Cardiac septum (tissue), 1 donor: Measurements from ENCODE around the gene C5. TPM values are rescaled to one million over a fixed set of nuclear protein-coding genes. Genes with fewer than 3 reads are reported as not detected.
"Not testable (repeated sequence)": the region's sequence is repeated elsewhere in the genome, so short reads cannot be mapped to it uniquely, and the experiment has no call there.

ENCODE experiments used
- DNase-seq: peaks from one replicate; pipeline ENCODE4 v3.0.0-alpha.2; 2020; ENCODE audit warnings: low spot score
- intact Hi-C: fragments of 100-400 bp; cut with DNase I; formaldehyde crosslinking; loops from one replicate; pipeline ENCODE4 v1.14.0; 2022
- total RNA-seq: library from RNA; stranded (reverse); fragmentation: NEBNext Ultra II Directional; extraction: Animal tissue kit (Norgen Biotek cat#: 25700); gene quantifications from one replicate; pipeline ENCODE4 v1.2.1, GENCODE V29; 2021
- donor health status: DM: no; HTN: no; CAD: no.

The C5 gene
- total RNA-seq, 1 donor from 2014 or later: 1.1 TPM

- no peak for DNase-seq
- intact Hi-C loops: loop anchor here (5.0 kb wide), 1 partner anchor 71 kb away; no protein-coding TSS in a partner anchor
Observed at GRCh38 chr9:121057821-121058220, 7.7 kb upstream of the C5 start.

GRCh38 chr9:121055642-121056143 lies 5.6 kb upstream of the C5 start:
- intact Hi-C loops: loop anchor here (5.0 kb wide), 1 partner anchor 68 kb away; no protein-coding TSS in a partner anchor
- DNase-seq: no peak

DNA sequence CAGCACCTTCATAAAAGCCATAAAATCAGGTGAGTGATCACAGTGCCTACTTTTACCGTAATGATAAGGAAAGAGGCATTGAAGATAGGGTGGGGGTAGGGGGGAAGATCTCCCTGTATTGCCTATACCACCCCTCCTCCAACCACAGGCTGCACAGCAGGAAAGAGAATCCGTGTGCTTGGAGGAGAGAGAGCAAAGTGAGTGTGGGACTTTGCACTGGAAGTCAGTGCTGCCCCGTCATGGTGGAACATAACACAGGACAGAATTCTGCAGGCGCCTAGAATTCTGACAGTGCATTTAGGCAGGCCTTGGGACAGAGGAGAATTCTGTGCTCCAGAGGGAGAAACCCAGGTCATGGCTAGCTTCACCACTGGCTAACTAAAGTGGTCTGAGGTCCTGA lies 3.5 kb upstream of the C5 start:
- intact Hi-C loops: no loop called here
- no peak for DNase-seq

GRCh38 chr9:121048618-121049017 lies 1.5 kb downstream of the C5 start:
- no peak for DNase-seq
- intact Hi-C loops: no loop called here

- intact Hi-C loops: no loop called here
- no peak for DNase-seq
Observed at GRCh38 chr9:121048175-121048574, 1.9 kb downstream of the C5 start.

DNA sequence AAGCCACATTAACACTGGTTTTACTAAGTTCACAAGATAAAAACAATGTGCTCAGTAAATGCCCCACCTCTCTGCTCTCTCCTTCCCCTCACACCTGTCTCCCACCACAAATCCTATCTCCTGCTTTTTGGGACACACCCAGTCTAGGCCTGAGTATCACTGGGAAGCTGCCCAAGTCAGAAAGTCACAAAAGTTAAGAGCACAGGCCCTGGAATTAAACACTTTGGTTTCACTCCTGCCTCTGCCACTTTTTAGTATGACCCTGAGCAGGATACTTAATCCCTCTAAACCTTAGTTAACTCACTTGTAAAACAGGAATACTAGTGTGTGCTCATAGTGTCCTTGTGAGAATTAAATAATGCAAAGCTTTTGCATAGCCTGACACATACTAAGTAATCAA lies 11.3 kb downstream of the C5 start:
- no peak for DNase-seq
- intact Hi-C loops: no loop called here

- intact Hi-C loops: no loop called here
- no peak for DNase-seq
Observed at GRCh38 chr9:121038362-121038761, 11.7 kb downstream of the C5 start.

DNA sequence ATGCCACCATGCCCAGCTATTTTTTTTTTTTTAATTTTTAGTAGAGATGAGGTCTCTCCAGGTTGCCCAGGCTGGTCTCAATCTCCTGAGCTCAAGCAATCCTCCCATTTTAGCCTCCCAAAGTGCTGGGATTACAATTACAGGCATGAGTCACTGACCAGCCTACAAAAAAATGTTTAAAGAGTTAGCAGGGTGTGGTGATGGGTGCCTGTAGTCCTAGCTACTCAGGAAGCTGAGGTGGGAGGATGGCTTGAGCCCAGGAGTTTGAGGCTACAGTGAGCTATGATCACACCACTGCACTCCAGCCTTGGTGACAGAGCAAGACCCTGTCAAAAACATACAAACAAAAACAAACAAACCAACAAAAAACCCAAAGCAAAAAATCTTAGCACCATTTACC lies 14.4 kb downstream of the C5 start:
- intact Hi-C loops, DNase-seq: not testable (repeated sequence)

GRCh38 chr9:121034529-121034928 lies 15.5 kb downstream of the C5 start:
- DNase-seq: no peak
- intact Hi-C loops: no loop called here

GRCh38 chr9:121029469-121029868 lies 20.6 kb downstream of the C5 start:
- intact Hi-C loops: no loop called here
- DNase-seq: no peak

- DNase-seq, intact Hi-C loops: not testable (repeated sequence)
Observed at GRCh38 chr9:121028285-121028684, 21.8 kb downstream of the C5 start.

DNA sequence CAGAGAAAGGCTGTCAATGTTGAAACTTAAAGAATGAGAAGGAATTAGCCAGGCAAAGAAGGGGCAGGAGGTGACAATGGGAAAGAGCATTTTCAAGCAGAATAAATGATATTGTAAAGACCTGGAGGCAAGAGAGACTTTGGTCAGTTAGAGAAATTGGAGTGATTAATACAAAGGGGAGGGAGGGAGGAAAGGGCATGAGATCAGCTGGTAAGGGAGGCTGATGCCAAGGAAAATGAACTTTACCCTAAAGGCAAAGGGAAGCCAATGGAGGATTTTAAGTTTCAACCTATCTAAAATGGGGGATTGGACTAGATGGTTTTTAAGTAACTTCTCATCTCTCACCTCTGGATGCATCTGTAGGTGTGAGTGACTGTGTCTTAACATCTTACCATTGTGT lies 23.3 kb downstream of the C5 start:
- intact Hi-C loops: no loop called here

GRCh38 chr9:121026260-121026691 lies 23.8 kb downstream of the C5 start:
- intact Hi-C loops: no loop called here

More for the DNA sequence above, 23.3 kb downstream of the C5 start:
- DNase-seq: no peak

GRCh38 chr9:121024237-121024636 lies 25.8 kb downstream of the C5 start:
- no peak for DNase-seq
- intact Hi-C loops: no loop called here

More at GRCh38 chr9:121026260-121026691, 23.8 kb downstream of the C5 start:
- no peak for DNase-seq

DNA sequence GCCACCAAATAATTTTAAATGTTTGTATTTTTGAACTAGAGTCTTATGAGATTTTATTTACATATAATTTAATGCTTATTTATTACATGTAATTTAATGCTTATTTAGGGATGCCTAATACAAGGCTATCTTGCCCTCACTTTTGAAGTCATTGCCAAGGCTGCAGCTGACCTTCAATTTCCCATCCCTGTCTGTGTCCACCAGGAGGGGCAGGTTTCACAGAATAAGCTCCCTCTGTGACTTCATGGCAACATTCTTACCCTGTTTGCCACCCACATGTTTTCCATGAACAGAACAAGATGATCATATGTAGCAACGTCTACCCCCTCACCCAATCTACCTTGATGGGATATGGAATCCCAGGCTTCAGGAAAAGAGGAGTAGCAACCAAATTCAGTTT lies 27.0 kb downstream of the C5 start:
- DNase-seq: no peak
- intact Hi-C loops: no loop called here

- no peak for DNase-seq
- intact Hi-C loops: no loop called here
Observed at GRCh38 chr9:121021301-121021700, 28.8 kb downstream of the C5 start.

- DNase-seq: no peak
- intact Hi-C loops: no loop called here
Observed at GRCh38 chr9:121019273-121019672, 30.8 kb downstream of the C5 start.

DNA sequence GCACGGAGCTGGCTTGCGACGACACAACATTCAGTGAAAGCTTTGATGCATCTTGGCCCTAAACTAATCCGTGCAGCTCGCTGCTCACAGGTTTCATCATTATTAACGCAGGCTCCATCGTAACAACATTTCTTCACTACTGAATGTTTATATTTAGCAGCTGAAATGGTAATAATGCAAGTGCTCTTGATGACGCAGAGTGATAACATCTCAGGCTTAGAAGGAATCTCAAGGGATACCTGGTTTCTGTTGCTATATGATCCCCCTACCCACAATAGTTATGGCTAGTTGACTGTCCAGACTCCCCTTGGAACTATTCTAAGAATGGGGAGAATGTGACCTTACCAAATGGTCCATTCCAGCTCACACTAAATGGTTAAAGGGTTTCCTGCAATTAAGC lies 36.2 kb downstream of the C5 start:
- intact Hi-C loops: no loop called here
- no peak for DNase-seq

GRCh38 chr9:121009650-121010049 lies 40.4 kb downstream of the C5 start:
- no peak for DNase-seq
- intact Hi-C loops: no loop called here

DNA sequence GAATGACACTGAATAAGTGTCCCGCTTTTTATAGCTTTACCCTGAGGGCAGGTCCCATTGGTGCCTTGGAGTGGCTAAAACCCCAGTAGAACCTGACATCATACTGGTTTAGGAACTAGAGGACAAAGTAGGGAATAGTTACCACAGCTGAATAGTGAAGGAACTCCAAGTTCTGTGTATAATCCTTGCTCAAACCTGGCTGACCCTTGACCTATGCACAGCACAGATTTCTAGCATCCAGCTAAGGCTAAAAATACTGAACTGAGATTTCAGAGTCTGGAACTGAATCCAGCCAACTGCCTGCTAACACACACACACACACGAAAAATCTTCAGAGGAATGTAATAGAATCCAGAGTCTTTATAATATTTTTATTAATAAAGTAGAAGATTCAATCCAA lies 50.8 kb downstream of the C5 start:
- intact Hi-C loops: no loop called here
- DNase-seq: no peak

DNA sequence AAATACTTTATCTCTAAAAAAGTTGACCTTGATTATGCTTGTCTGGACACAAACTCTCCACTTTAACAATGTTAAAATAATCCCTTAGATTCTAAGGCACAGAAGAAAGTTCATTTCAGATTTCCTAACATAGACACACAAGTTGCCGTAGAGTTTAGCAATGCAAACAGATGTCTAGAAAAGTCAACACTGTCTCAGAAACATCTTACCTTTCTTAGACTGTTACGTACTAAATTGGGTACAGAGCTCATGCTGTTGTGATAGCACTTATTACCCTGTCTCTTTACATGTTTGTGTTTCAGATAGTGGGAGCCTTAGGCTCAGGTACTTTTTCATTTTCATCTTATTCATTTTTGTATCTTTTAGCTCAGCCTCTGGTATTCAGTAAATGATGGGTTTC lies 52.0 kb downstream of the C5 start:
- DNase-seq: no peak
- intact Hi-C loops: no loop called here

DNA sequence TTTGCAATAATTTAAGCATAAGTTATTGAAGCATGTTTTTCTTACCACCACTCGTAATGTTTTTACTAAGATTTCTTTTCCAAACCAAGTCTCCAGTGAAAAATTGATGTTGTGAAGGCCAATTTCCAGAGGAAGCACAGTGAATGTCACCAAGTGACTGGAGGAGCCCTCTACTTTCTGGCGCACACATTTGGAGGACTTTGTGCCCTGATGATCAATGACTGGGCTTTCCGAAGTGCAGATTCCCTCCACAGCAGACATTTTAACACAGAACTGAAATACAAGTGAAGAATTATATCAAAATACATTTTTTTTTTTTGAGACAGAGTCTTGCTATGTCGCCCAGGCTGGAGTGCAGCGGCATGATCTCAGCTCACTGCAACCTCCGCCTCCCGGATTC lies 52.6 kb downstream of the C5 start:
- intact Hi-C loops: no loop called here
- no peak for DNase-seq
